ENCODE measurements around the gene C9orf152.

C9orf152 gene

GRCh38 chr9:110180511-110181434, 27.2 kb downstream of the C9orf152 start:
- DNase-seq (ENCODE audit: low spot score): peak; percentile 57

- peak; percentile 43 for DNase-seq (ENCODE audit: low spot score)
Observed at GRCh38 chr9:110179734-110180133, 28.2 kb downstream of the C9orf152 start.

DNA sequence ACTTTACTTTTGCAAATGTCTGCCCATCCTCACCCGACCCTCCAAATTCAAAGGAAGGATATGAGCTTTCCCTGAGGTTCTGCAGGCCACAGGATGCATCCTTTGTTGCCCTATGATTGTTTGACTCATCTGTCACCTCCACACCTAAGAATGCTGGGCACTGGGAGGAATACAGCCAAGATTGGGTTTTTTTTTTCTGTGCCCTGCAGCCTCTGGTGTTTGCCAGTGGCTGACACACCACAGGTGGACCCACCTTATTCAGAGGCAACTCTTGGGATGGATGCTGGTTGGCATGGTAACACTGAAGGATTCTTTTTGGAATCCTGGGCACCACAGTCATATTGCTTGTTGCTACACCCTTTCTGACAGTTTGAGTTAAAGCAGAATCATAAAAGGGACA, 29.7 kb downstream of the C9orf152 start:
- DNase-seq (ENCODE audit: low spot score): no peak

DNA sequence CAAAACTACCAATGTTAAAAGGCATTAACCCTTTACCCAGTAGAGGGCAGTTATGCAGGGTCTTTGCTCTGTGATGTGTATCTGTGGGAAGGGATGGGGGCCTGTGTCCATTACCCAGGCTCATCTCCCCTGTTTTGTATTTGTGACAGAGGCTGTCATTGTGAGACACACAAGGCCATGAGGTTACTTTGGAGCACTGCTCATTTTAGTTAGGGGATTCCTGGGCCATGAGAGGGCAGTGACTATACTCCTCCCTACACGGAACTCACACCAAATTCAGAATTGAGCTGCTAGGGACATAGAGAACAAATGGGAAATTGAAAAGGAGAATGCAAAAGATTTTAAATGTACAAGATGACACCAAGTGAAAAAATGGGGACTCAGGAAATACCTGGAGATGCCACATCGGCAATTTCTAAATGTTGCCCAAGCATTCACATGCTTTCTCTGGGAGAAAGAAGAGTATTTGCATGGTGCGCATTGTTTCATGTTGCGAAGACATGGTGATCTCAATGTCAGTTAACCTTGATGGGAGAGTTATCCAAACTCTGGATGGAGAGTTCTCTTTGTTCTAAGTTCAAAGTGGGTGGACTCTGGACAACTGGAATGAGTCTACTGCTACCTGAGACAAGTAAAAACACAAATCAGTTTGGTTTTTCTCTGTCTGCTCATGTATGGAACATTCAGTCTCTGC, 32.5 kb downstream of the C9orf152 start:
- DNase-seq (ENCODE audit: low spot score): no peak

DNA sequence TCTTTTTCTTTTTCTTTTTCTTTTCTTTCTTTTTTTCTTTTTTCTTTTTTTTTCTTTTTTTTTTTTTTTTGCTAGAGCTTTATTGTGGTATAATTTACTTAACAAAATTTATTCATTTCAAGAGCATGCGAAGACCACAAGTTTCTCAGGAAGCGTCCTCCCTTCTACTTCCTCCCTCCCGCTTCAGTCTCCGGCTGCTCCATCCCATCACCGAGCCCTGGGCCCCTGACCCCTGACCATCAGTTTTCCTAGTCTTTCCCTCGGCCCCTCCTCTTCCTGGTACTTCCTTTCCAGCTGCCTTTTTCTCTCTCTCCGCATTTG, 34.7 kb downstream of the C9orf152 start:
- DNase-seq (ENCODE audit: low spot score): no peak

- DNase-seq (ENCODE audit: low spot score): no peak
Observed at GRCh38 chr9:110170357-110171257, 37.4 kb downstream of the C9orf152 start.

DNA sequence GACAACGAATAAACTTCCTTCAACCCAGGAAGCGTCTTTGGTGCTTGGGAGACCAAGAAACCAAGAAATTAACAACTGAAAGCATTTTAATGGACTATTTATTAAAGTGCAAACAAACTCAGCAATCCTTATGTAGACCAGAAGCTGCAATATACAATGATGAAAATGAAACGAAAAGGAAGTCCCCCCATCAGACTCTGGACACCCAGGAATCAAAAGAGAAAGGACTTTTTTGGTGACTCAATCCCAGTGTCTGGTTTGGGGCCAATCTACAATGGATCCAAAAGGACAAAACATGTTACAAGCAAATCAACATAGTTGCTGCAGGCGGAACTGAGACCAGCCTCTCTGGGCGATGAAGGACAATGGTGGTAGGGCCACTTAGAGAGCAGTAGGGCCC, 39.5 kb downstream of the C9orf152 start:
- DNase-seq (ENCODE audit: low spot score): no peak

- DNase-seq (ENCODE audit: low spot score): no peak
Observed at GRCh38 chr9:110161940-110162339, 46.0 kb downstream of the C9orf152 start.

DNA sequence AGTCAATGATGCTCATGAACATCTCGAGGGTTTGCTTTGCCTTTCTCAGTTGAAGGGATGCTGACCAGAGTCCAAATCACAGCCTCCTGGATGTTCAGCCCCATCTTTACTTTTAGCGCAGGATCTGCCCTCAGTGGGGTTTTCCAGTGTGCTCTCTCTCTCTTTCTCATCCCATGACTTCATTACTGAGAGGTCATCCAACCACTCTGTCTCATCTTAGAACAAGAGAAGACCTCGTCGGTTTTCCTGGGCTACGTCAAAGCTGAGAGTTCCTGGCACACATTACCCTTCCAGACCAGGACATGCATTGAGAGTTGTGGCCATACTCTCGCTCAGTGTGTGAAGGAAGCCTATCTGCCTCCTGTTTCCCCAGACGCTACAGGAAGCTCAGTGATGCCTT, 47.3 kb downstream of the C9orf152 start:
- no peak for DNase-seq (ENCODE audit: low spot score)

DNA sequence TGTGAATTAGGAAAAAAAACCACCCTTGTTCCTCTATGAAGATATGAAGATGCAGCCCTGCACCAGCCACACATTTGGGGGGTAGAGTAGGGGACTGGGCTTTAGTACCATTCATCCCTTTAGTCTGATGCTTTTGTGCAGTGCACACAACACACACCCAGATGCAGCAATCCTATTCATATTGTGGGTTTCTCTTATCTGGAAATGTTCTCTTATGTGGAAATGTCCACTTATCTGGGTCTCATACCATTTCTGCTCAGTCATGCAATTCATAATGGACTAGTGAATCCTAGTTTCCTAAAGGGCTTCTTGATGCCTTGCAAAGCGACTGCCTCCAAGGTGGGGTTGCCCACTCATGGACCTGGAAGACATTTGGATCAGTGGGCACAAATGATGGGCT, 47.8 kb downstream of the C9orf152 start:
- DNase-seq (ENCODE audit: low spot score): no peak

DNA sequence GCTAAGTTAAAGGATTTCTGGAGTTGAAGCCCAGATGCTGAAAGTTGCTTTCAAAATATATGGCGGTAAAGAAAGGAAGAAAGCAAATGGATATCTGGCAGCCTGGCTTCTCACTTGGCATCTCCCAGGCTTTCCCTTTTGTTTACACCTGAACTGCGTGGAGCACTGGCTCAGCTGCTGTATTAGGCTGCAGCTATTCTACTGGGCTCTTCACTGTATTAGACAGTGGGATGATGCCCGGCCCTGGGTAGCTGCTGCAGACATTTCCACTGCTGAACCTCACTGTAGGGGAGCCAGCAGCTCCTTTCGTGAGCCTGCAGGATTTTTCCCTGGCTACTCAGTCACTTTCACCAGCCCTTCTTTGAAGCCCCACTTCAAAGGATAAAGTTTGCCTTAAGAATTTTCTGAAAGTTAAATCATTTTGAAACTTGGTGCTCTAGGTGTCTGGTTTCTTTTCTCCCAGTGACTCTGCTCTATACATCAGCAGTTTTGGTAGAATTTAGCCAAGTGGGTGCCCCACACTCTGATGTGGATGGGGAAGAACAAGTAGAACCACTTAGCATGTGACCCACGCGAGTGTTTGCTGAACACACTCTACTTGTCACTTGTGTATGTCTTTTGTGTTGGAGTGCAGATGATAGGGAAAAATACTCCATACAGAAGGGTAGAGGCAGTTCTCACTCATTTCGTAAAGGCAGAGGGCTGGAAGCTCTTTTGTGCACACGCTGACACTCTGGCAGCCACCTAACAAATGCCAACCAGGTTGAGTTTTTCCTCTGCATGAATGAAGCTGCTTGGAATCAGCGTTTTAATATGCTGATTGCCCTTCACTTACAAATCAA, 49.9 kb downstream of the C9orf152 start:
- DNase-seq (ENCODE audit: low spot score): no peak

DNA sequence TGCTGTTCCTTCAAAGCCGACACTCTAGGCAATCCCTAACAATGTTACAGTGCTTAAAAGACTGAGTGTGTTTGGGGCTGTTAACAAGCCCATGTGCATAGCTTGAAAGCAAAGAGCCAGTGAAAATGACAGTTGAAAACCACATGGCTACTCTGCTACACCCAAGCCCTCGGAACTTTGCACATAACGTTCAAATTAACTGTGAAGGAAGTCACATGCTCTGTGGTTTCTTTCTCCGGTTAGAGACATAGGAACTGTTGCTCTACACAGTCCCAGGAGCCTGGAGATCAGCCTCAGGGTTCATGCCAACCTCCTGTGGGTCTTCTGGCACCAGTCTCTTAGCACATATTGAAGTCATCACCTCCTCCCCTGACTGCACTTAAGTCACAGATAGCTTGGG, 51.1 kb downstream of the C9orf152 start:
- DNase-seq (ENCODE audit: low spot score): peak; percentile 92

DNA sequence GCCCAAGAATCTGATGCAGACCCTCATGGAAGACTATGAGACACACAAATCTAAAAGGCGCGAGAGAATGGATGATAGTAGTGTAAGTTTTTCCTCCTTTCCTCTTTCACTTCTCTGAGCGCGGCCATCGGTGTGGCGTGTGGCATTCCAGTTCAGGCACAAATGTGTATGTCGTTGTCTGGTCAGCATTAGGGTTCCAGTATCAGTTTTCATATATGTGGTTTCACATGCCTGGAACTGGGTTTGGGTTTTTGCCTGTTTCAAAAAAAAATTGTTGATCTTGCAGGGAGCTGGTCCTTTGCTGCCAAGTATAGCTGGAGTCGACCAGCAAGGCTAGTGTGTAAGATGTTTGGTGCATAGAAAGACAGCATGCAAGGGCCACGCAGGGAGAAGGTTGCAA, 51.5 kb downstream of the C9orf152 start:
- no peak for DNase-seq (ENCODE audit: low spot score)

DNA sequence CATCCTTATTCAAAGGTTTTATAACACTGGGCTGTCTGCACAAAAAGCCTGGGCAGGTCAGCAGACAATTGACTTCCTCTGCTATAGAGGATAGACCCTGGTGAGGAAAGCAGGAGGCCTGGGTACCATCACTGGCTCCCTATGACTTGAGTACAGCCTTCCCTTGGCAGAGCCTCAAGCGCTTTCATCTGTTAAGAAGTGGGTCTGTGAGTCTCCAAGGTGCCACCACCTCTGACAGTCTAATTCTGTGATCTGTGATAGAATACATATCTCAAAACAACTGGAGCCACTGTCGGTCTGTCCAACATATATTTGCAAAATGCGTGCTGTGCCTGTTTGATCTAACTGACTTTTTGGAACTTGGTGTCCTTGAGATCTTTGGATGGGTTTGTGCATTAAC, 52.2 kb downstream of the C9orf152 start:
- no peak for DNase-seq (ENCODE audit: low spot score)

DNA sequence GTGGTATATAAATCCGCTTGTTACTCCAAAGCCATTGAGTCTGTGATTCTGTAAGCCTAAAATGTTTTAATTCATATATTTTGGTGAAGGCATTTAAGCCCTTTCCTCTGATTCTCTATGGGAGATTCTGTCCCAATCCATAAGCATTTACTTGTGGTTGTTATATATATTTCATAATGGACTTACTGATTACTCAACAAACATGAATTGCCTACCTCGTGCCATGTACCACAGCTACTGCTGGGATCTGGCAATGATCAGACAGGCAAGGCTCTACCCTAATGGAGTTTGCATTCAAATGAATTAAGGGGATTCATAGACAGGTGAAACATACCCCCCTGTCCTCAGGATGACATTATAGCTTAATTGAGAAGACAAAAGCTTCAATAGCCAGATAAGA, 54.5 kb downstream of the C9orf152 start:
- DNase-seq (ENCODE audit: low spot score): no peak

- DNase-seq (ENCODE audit: low spot score): peak; percentile 35
Observed at GRCh38 chr9:110152704-110153374, 55.1 kb downstream of the C9orf152 start.

Data from AG08395 (cell line).